Endothelial cell of umbilical vein (primary cell): Measurements from ENCODE around the gene RTP3.

Experiments used
- EZH2 ChIP-seq: IDR thresholded peaks from 2 replicates; pipeline ENCODE4 v1.6.1; 2012; ENCODE audit warnings: borderline replicate concordance, low read depth, mild to moderate bottlenecking, moderate library complexity, low read length, inconsistent platforms; ENCODE audit not compliant: severe bottlenecking
- JUN ChIP-seq: IDR thresholded peaks from 2 replicates; pipeline ENCODE4 v1.6.1; 2011; ENCODE audit warnings: borderline replicate concordance, low read depth; ENCODE audit not compliant: insufficient read length, insufficient read depth
- MYC ChIP-seq: IDR thresholded peaks from one replicate; pipeline ENCODE4 v1.6.1; 2011; ENCODE audit warnings: mild to moderate bottlenecking, low read depth, low read length
- POLR2A ChIP-seq: IDR thresholded peaks from 2 replicates; pipeline ENCODE4 v1.6.1; 2012; ENCODE audit warnings: low read depth, mild to moderate bottlenecking, control low read depth, low read length
- POLR2AphosphoS5 ChIP-seq: IDR thresholded peaks from 2 replicates; pipeline ENCODE4 v1.6.1; 2012; ENCODE audit warnings: low read depth, mild to moderate bottlenecking, control low read depth, low read length, moderate library complexity; ENCODE audit not compliant: insufficient read depth
- TF ChIP-seq, protein P1 (sequence below), 2 donors: IDR thresholded peaks; 1 replicate in 1 of 2; 2 replicates in 1 of 2; pipeline ENCODE4 v1.5.1; 2011; ENCODE audit warnings: low read length in 2 of 2, mild to moderate bottlenecking in 2 of 2, moderate library complexity in 2 of 2, control low read depth in 1 of 2, inconsistent platforms in 1 of 2, low read depth in 1 of 2; ENCODE audit not compliant: insufficient read depth in 1 of 2; ENCODE audit errors: extremely low read depth in 1 of 2
- TF ChIP-seq, protein P2 (sequence below): IDR thresholded peaks from 2 replicates; pipeline ENCODE4 v1.6.1; 2011; ENCODE audit not compliant: insufficient read depth, insufficient read length

DNA sequence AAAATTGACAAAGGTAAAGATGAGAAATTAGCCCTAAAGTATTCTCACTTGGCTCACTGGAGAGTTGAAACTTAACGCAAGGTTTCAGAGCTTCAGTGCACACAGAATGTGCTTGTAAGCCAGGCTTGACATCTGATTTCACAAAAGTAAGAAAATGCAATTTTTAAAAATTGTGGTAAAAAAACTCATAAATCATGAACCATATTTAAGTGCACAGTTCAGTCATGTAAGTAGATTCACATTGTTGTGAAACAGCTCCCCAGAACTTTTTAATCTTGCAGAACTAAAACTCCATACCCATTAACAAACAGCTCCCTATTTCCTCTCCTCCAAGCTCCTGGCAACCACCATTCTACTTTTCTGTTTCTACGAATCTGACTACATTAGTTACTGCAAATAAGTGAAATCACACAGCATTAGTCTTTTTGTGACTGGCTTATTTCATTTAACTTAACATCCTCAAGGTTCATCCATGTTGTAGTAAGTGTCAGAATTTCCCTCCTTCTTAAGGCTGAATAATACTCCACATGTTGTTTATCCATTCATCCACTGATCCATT lies 14.5 kb downstream of the RTP3 start:
- TF ChIP-seq, protein P1, sequence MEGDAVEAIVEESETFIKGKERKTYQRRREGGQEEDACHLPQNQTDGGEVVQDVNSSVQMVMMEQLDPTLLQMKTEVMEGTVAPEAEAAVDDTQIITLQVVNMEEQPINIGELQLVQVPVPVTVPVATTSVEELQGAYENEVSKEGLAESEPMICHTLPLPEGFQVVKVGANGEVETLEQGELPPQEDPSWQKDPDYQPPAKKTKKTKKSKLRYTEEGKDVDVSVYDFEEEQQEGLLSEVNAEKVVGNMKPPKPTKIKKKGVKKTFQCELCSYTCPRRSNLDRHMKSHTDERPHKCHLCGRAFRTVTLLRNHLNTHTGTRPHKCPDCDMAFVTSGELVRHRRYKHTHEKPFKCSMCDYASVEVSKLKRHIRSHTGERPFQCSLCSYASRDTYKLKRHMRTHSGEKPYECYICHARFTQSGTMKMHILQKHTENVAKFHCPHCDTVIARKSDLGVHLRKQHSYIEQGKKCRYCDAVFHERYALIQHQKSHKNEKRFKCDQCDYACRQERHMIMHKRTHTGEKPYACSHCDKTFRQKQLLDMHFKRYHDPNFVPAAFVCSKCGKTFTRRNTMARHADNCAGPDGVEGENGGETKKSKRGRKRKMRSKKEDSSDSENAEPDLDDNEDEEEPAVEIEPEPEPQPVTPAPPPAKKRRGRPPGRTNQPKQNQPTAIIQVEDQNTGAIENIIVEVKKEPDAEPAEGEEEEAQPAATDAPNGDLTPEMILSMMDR (IDR thresholded peaks at IDR 0.05; ENCODE audit: extremely low read depth in 1 of 2, insufficient read depth in 1 of 2, low read depth in 1 of 2, low read length in 2 of 2): no peak
- TF ChIP-seq JUN (no peak), EZH2 (no peak), POLR2A (no peak), MYC (no peak), POLR2AphosphoS5 (no peak)
- TF ChIP-seq, protein P2, sequence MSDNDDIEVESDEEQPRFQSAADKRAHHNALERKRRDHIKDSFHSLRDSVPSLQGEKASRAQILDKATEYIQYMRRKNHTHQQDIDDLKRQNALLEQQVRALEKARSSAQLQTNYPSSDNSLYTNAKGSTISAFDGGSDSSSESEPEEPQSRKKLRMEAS: no peak
